B cell (primary cell): ENCODE results near the gene PCSK4. TPM values are rescaled to one million over a fixed set of nuclear protein-coding genes. Genes with fewer than 3 reads are reported as not detected.

Source experiments
- ATAC-seq: fragments of 200-7000 bp; cut with Tn5 transposase; one replicate; pipeline ENCODE4 v1.10.0; 2021; ENCODE audit warnings: low read depth, mild to moderate bottlenecking, moderate number of reproducible peaks, moderate library complexity
- CTCF ChIA-PET: fragments of 350-600 bp; sonication (Branson Sonifier 250); formaldehyde crosslinking; loops from one replicate; lab custom pipeline; 2021; ENCODE audit warnings: antibody characterized with exemption, inconsistent platforms; lab: Charles Lee
- POLR2A ChIA-PET: fragments of 350-600 bp; sonication (Branson Sonifier 250); formaldehyde crosslinking; loops from one replicate; lab custom pipeline; 2021; ENCODE audit warnings: antibody characterized with exemption; lab: Charles Lee
- DNase-seq: peaks from one replicate; pipeline ENCODE4 v3.0.0; 2013
- H2AFZ ChIP-seq: 2 replicates; pipeline ENCODE4 v1.6.1; 2012; ENCODE audit warnings: mild to moderate bottlenecking, low read depth, low read length; ENCODE audit not compliant: insufficient read depth, poor library complexity, severe bottlenecking
- H3K27ac ChIP-seq, 2 donors: 1 replicate in 1 of 2; 2 replicates in 1 of 2; pipeline ENCODE4 v1.5.1; 2012 to 2013; ENCODE audit warnings: low read length in 2 of 2, mild to moderate bottlenecking in 2 of 2, moderate library complexity in 1 of 2
- H3K27me3 ChIP-seq, 4 experiments: fragments of 200-600 bp in 1 of 4; sonication (generic) in 1 of 4; replicated peaks in 1 of 4; 1 replicate in 2 of 4; 2 replicates in 2 of 4; pipeline versions ENCODE4 v1.6.1 to v1.7.0; 2013 to 2016; ENCODE audit warnings: low read length in 3 of 4, mild to moderate bottlenecking in 2 of 4, mixed read lengths in 1 of 4, moderate library complexity in 1 of 4; ENCODE audit not compliant: insufficient read depth in 4 of 4, control insufficient read depth in 3 of 4; ENCODE audit errors: control extremely low read depth in 1 of 4
- H3K36me3 ChIP-seq, 2 experiments: replicated peaks in 1 of 2; 1 replicate in 1 of 2; 2 replicates in 1 of 2; pipeline versions ENCODE4 v1.6.1 to v1.7.1; 2013; ENCODE audit warnings: low read length in 1 of 2; ENCODE audit not compliant: insufficient read depth in 2 of 2, control insufficient read depth in 1 of 2; ENCODE audit errors: control extremely low read depth in 1 of 2, extremely low read depth in 1 of 2
- H3K4me1 ChIP-seq, 2 donors: fragments of 200-600 bp in 1 of 2; sonication (generic) in 1 of 2; 1 replicate in 1 of 2; 2 replicates in 1 of 2; pipeline versions ENCODE4 v1.5.1 to v1.6.1; 2013 to 2017; ENCODE audit warnings: low read length in 2 of 2; ENCODE audit not compliant: control insufficient read depth in 2 of 2, insufficient read depth in 2 of 2
- H3K4me2 ChIP-seq: replicated peaks from 2 replicates; pipeline ENCODE3; 2012; ENCODE audit warnings: mild to moderate bottlenecking, low read depth, low read length; ENCODE audit not compliant: poor library complexity, severe bottlenecking
- H3K4me3 ChIP-seq, 5 experiments: fragments of 200-600 bp in 1 of 5; sonication (generic) in 1 of 5; 1 replicate in 3 of 5; 2 replicates in 2 of 5; pipeline versions ENCODE4 v1.5.1 to v1.7.0; 2011 to 2016; ENCODE audit warnings: low read length in 4 of 5, mild to moderate bottlenecking in 4 of 5, low read depth in 2 of 5, control low read depth in 1 of 5, moderate library complexity in 1 of 5; ENCODE audit not compliant: insufficient read depth in 1 of 5; ENCODE audit errors: control extremely low read depth in 1 of 5, extremely low read depth in 1 of 5
- H3K79me2 ChIP-seq: fragments of 200-600 bp; sonication (generic); one replicate; pipeline ENCODE4 v1.6.0; 2016; ENCODE audit warnings: low read length; ENCODE audit not compliant: control insufficient read depth, insufficient read depth
- H3K9ac ChIP-seq: fragments of 200-600 bp; sonication (generic); 2 replicates; pipeline ENCODE4 v1.6.1; 2017; ENCODE audit warnings: mild to moderate bottlenecking, low read length, moderate library complexity
- H3K9me3 ChIP-seq, 3 donors: one replicate each; pipeline versions ENCODE4 v1.6.1 to v1.7.1; 2013; ENCODE audit warnings: low read length in 2 of 3; ENCODE audit not compliant: control insufficient read depth in 2 of 3, insufficient read depth in 1 of 3; ENCODE audit errors: control extremely low read depth in 1 of 3
- H4K20me1 ChIP-seq: 2 replicates; pipeline ENCODE4 v1.6.0; 2012; ENCODE audit warnings: mild to moderate bottlenecking, low read length; ENCODE audit not compliant: insufficient read depth, control insufficient read depth, poor library complexity, severe bottlenecking
- H3K27ac Mint-ChIP-seq: one replicate; pipeline ENCODE4 v1.8.0; 2021; ENCODE audit warnings: mixed read lengths
- H3K27me3 Mint-ChIP-seq: one replicate; pipeline ENCODE4 v1.8.0; 2021; ENCODE audit warnings: mixed read lengths
- H3K4me1 Mint-ChIP-seq: one replicate; pipeline ENCODE4 v1.8.0; 2021; ENCODE audit warnings: mixed read lengths
- H3K4me3 Mint-ChIP-seq: one replicate; pipeline ENCODE4 v1.8.0; 2021; ENCODE audit warnings: mixed read lengths
- H3K9me3 Mint-ChIP-seq: one replicate; pipeline ENCODE4 v1.8.0; 2022; ENCODE audit warnings: mixed read lengths; ENCODE audit not compliant: insufficient read depth
- EZH2 ChIP-seq: IDR thresholded peaks from 2 replicates; pipeline ENCODE4 v1.6.1; 2012; ENCODE audit warnings: borderline replicate concordance, low read depth, mild to moderate bottlenecking, moderate library complexity, low read length; ENCODE audit not compliant: insufficient read depth, poor library complexity, severe bottlenecking
- WGBS: methylation state at CpG from one replicate; pipeline ENCODE4 v1.1.5; 2013; ENCODE audit warnings: missing lambda C conversion rate; ENCODE audit not compliant: insufficient coverage; 5-methylcytosine and 5-hydroxymethylcytosine counted together
- intact Hi-C: fragments of 100-400 bp; cut with micrococcal nuclease; formaldehyde crosslinking; loops from one replicate; pipeline ENCODE4 v1.10.0; 2022
- polyA plus RNA-seq: library from polyadenylated mRNA; depleted of rRNA; stranded (reverse); fragments of >200 nt; gene quantifications from 2 replicates; pipeline ENCODE4 v1.2.3, GENCODE V29; 2012
- total RNA-seq, 2 donors: library from RNA; stranded (reverse); fragments of 120-200 nt in 1 of 2; gene quantifications; 1 replicate in 1 of 2; 2 replicates in 1 of 2; pipeline versions ENCODE4 v1.2.3 to v1.2.4, GENCODE V29; 2013 to 2022
- TF ChIP-seq, protein P1 (sequence below): fragments of 200-600 bp; IDR thresholded peaks from one replicate; pipeline ENCODE4 v1.8.0; 2022; ENCODE audit warnings: antibody characterized with exemption, mild to moderate bottlenecking

The PCSK4 gene
- total and polyA plus RNA-seq, 2 donors (not counting 1 experiment from before 2014, with no cell fraction given), result 1.1 to 1.3 TPM

DNA sequence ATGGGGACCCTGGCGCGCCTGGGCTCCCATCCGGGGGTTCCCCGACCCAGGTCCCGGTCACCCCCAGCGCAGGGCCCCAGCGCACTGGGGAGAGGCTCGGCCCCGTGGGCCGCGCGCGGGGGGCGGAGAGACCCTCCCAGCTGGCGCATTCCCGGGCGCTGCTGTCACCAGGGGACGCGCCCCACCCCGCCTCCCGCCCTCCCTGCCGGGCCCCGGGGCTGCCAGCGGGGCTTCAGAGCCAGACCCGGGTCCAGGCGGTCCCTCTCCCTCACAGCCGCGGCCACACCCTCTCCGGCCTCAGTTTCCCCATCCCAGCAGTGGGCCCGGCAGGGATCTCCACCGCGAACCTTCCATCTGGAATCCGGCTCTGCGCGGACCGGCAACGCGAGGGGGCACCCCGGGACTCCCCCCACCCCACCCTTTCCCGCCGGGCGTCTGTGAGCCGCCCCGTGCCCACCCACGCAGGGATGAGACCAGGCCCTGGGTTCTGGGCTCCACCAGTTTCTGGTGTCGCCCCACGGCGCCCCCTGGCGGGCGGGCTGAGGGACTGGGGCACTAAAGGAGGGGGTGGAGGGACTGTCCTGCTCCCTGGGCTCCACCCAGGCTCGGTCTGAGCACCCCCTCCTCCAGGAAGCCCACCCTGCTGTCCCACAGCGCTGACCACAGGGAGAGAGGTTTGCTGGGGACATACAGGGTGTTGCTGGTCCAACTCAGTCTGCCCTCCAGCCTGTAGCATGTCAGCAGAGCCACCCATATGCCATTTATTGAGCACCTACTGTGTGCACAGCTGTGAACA lies 23.5 kb upstream of the PCSK4 start:
- Histone ChIP-seq H3K4me2 (peak overlapping the region; percentile 74), H3K4me1 (peaks cover 9 to 13% of the 10 kb centered on the region in 2 donors), H2AFZ (no peak overlapping the region), H3K27me3 (peaks cover 0 to 58% (median 13%) of the 10 kb centered on the region in 4 experiments), H3K79me2 (no peaks in the 10 kb centered on the region), H3K4me3 (peak overlapping the region in 3 of 5 experiments; percentile 8 to 25 (median 17)), H3K27ac (no peak overlapping the region), H3K9ac (no peak overlapping the region), H3K36me3 (no peaks in the 10 kb centered on the region), H3K9me3 (peaks cover 0 to 37% (median 0%) of the 10 kb centered on the region in 3 donors), H4K20me1 (no peaks in the 10 kb centered on the region)
- ChIA-PET POLR2A (no interaction called here), CTCF (no interaction called here)
- WGBS, result 15% methylated on average over 48 of the region's 52 CpGs
- ATAC-seq, result peak; percentile 63
- no peaks in the 10 kb centered on the region for H3K9me3 Mint-ChIP-seq
- peak; percentile 63 for DNase-seq
- intact Hi-C loops, result no loop called here
- H3K27me3 Mint-ChIP-seq, result peaks cover 38% of the 10 kb centered on the region
- H3K27ac Mint-ChIP-seq, result no peak overlapping the region
- TF ChIP-seq, protein P1, sequence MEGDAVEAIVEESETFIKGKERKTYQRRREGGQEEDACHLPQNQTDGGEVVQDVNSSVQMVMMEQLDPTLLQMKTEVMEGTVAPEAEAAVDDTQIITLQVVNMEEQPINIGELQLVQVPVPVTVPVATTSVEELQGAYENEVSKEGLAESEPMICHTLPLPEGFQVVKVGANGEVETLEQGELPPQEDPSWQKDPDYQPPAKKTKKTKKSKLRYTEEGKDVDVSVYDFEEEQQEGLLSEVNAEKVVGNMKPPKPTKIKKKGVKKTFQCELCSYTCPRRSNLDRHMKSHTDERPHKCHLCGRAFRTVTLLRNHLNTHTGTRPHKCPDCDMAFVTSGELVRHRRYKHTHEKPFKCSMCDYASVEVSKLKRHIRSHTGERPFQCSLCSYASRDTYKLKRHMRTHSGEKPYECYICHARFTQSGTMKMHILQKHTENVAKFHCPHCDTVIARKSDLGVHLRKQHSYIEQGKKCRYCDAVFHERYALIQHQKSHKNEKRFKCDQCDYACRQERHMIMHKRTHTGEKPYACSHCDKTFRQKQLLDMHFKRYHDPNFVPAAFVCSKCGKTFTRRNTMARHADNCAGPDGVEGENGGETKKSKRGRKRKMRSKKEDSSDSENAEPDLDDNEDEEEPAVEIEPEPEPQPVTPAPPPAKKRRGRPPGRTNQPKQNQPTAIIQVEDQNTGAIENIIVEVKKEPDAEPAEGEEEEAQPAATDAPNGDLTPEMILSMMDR, result peak; percentile 69
- no peak for TF ChIP-seq EZH2
- H3K4me1 Mint-ChIP-seq, result peaks cover 5% of the 10 kb centered on the region
- H3K4me3 Mint-ChIP-seq, result peak overlapping the region; percentile 41
